Stimulated activated CD8-positive, alpha-beta memory T cell treated with anti-CD3 and anti-CD28 coated beads, Interleukin-15, amount 100 ng/mL, for 4 hours (primary cell): Measurements from ENCODE around the gene MAP2K3.
"Not testable (repeated sequence)": the region's sequence is repeated elsewhere in the genome, so short reads cannot be mapped to it uniquely, and the experiment has no call there.

Experiments used
- DNase-seq, 2 donors: peaks; one replicate each; pipeline ENCODE4 v3.0.0-alpha.2; 2020; ENCODE audit warnings: low read depth in 2 of 2

MAP2K3 gene

GRCh38 chr17:21310061-21310765, 25.7 kb downstream of the MAP2K3 start:
- DNase-seq = not testable (repeated sequence)

- DNase-seq = not testable (repeated sequence)
Measured at GRCh38 chr17:21310766-21311602, 26.5 kb downstream of the MAP2K3 start.

- DNase-seq = no peak
Measured at GRCh38 chr17:21313320-21313719, 28.8 kb downstream of the MAP2K3 start.

GRCh38 chr17:21313761-21314160, 29.2 kb downstream of the MAP2K3 start:
- not testable (repeated sequence) for DNase-seq

- not testable (repeated sequence) for DNase-seq
Measured at GRCh38 chr17:21314261-21314664, 29.8 kb downstream of the MAP2K3 start.

- not testable (repeated sequence) for DNase-seq
Measured at GRCh38 chr17:21314701-21315111, 30.2 kb downstream of the MAP2K3 start.

- not testable (repeated sequence) for DNase-seq
Measured at GRCh38 chr17:21315246-21316000, 30.9 kb downstream of the MAP2K3 start.

- DNase-seq = not testable (repeated sequence)
Measured at GRCh38 chr17:21316212-21316886, 31.8 kb downstream of the MAP2K3 start.

GRCh38 chr17:21316887-21317500, 32.5 kb downstream of the MAP2K3 start:
- DNase-seq = not testable (repeated sequence)

- DNase-seq = not testable (repeated sequence)
Measured at GRCh38 chr17:21317821-21318220, 33.3 kb downstream of the MAP2K3 start.

- no peak for DNase-seq
Measured at GRCh38 chr17:21318439-21318838, 33.9 kb downstream of the MAP2K3 start.

GRCh38 chr17:21318856-21319255, 34.3 kb downstream of the MAP2K3 start:
- not testable (repeated sequence) for DNase-seq

- not testable (repeated sequence) for DNase-seq
Measured at GRCh38 chr17:21319256-21319655, 34.7 kb downstream of the MAP2K3 start.

- not testable (repeated sequence) for DNase-seq
Measured at GRCh38 chr17:21319686-21320375, 35.3 kb downstream of the MAP2K3 start.

GRCh38 chr17:21320430-21320829, 35.9 kb downstream of the MAP2K3 start:
- DNase-seq = not testable (repeated sequence)

GRCh38 chr17:21321061-21321460, 36.5 kb downstream of the MAP2K3 start:
- DNase-seq = not testable (repeated sequence)

- DNase-seq = not testable (repeated sequence)
Measured at GRCh38 chr17:21321744-21322191, 37.3 kb downstream of the MAP2K3 start.

- not testable (repeated sequence) for DNase-seq
Measured at GRCh38 chr17:21323257-21324111, 39.0 kb downstream of the MAP2K3 start.

GRCh38 chr17:21324741-21325140, 40.2 kb downstream of the MAP2K3 start:
- not testable (repeated sequence) for DNase-seq
